Uterus (tissue), 4 donors: ENCODE measurements around the gene GCH1. TPM values are rescaled to one million over a fixed set of nuclear protein-coding genes. Genes with fewer than 3 reads are reported as not detected.
"Not testable (repeated sequence)": the region's sequence is repeated elsewhere in the genome, so short reads cannot be mapped to it uniquely, and the experiment has no call there.

Experiments
- DNase-seq, 2 donors: peaks; one replicate each; pipeline ENCODE4 v3.0.0-alpha.2; 2019 to 2020
- H3K27ac ChIP-seq, 2 donors: fragments of 200-600 bp; sonication (generic); 1 replicate in 1 of 2; 2 replicates in 1 of 2; pipeline ENCODE4 v1.5.1; 2016 to 2018
- H3K27me3 ChIP-seq, 2 donors: fragments of 200-600 bp; sonication (generic); one replicate each; pipeline ENCODE4 v1.5.1; 2018 to 2019; ENCODE audit warnings: control low read depth in 1 of 2
- H3K36me3 ChIP-seq, 2 donors: fragments of 200-600 bp; sonication (generic); one replicate each; pipeline ENCODE4 v1.5.1; 2019; ENCODE audit warnings: control low read depth in 1 of 2
- H3K4me1 ChIP-seq, 2 donors: fragments of 200-600 bp; sonication (generic); one replicate each; pipeline ENCODE4 v1.5.1; 2018 to 2019; ENCODE audit warnings: control low read depth in 1 of 2
- H3K4me3 ChIP-seq, 2 donors: fragments of 200-600 bp; sonication (generic); 1 replicate in 1 of 2; 2 replicates in 1 of 2; pipeline ENCODE4 v1.5.1; 2018 to 2019; ENCODE audit warnings: mild to moderate bottlenecking in 1 of 2
- H3K9me3 ChIP-seq, 2 donors: fragments of 200-600 bp; sonication (generic); one replicate each; pipeline ENCODE4 v1.5.1; 2019; ENCODE audit warnings: control low read depth in 1 of 2
- CTCF ChIP-seq, 4 experiments: fragments of 200-600 bp in 2 of 4; fragments of 450-650 bp in 2 of 4; sonication (generic) in 2 of 4; IDR thresholded peaks; one replicate each; pipeline ENCODE4 v1.5.1; 2016 to 2019; ENCODE audit warnings: antibody characterized with exemption in 4 of 4, mild to moderate bottlenecking in 2 of 4, moderate library complexity in 1 of 4
- POLR2A ChIP-seq, 2 donors: fragments of 450-650 bp; IDR thresholded peaks; one replicate each; pipeline ENCODE4 v1.6.1; 2016; ENCODE audit warnings: antibody characterized with exemption in 2 of 2, mild to moderate bottlenecking in 1 of 2, moderate library complexity in 1 of 2
- intact Hi-C: fragments of 100-400 bp; cut with DNase I; formaldehyde crosslinking; loops from one replicate; pipeline ENCODE4 v1.15.1; 2023; ENCODE audit warnings: low total_unique reads
- total RNA-seq, 4 donors: library from RNA; depleted of rRNA in 3 of 4; stranded (reverse); fragments of >200 nt in 3 of 4; gene quantifications; one replicate each; pipeline versions ENCODE4 v1.1.0 to v1.2.4, GENCODE V29; 2014 to 2023
- donor health status: DM: yes; HTN: yes; CAD: no.

Gene GCH1
- total RNA-seq, 4 donors from 2014 or later = 3.2 to 10.6 (median 4.1) TPM

GRCh38 chr14:54804538-54805041, 98.0 kb downstream of the GCH1 start:
- Histone ChIP-seq H3K27me3 (no peaks in the 10 kb centered on the region), H3K27ac (no peak overlapping the region), H3K9me3 (no peaks in the 10 kb centered on the region), H3K36me3 (no peaks in the 10 kb centered on the region), H3K4me3 (no peak overlapping the region), H3K4me1 (peaks cover 0 to 6% of the 10 kb centered on the region in 2 donors)
- no peak for DNase-seq
- TF ChIP-seq POLR2A (IDR thresholded peaks at IDR 0.05) (no peak), CTCF (IDR thresholded peaks at IDR 0.05) (no peak)
- intact Hi-C loops = no loop called here

- H3K4me1 ChIP-seq = peaks cover 0 to 6% of the 10 kb centered on the region in 2 donors
- no peak overlapping the region for H3K4me3 ChIP-seq
- no peaks in the 10 kb centered on the region for H3K36me3 ChIP-seq
- no peaks in the 10 kb centered on the region for H3K27me3 ChIP-seq
- intact Hi-C loops = no loop called here
- no peak for TF ChIP-seq POLR2A (IDR thresholded peaks at IDR 0.05)
- TF ChIP-seq CTCF (IDR thresholded peaks at IDR 0.05) = no peak
- no peaks in the 10 kb centered on the region for H3K9me3 ChIP-seq
- DNase-seq = no peak
- no peak overlapping the region for H3K27ac ChIP-seq
Observed at GRCh38 chr14:54803926-54804537, 98.6 kb downstream of the GCH1 start.

- Histone ChIP-seq H3K36me3 (no peaks in the 10 kb centered on the region), H3K27ac (no peak overlapping the region), H3K4me1 (peaks cover 0 to 6% of the 10 kb centered on the region in 2 donors), H3K27me3 (no peaks in the 10 kb centered on the region), H3K9me3 (no peaks in the 10 kb centered on the region), H3K4me3 (no peak overlapping the region)
- intact Hi-C loops = no loop called here
- TF ChIP-seq POLR2A (IDR thresholded peaks at IDR 0.05) (no peak), CTCF (IDR thresholded peaks at IDR 0.05) (no peak)
- DNase-seq = no peak
Observed at GRCh38 chr14:54803396-54803795, 99.2 kb downstream of the GCH1 start.

GRCh38 chr14:54801482-54801881, 101.1 kb downstream of the GCH1 start:
- H3K4me3 ChIP-seq, intact Hi-C loops: not testable (repeated sequence)

GRCh38 chr14:54798465-54799124, 104.0 kb downstream of the GCH1 start:
- no peak overlapping the region for H3K27ac ChIP-seq
- H3K9me3 ChIP-seq = peaks cover 0 to 7% of the 10 kb centered on the region in 2 donors
- TF ChIP-seq POLR2A (IDR thresholded peaks at IDR 0.05) (no peak), CTCF (IDR thresholded peaks at IDR 0.05) (no peak)
- H3K4me1 ChIP-seq = no peaks in the 10 kb centered on the region
- no peaks in the 10 kb centered on the region for H3K36me3 ChIP-seq
- no peak overlapping the region for H3K4me3 ChIP-seq
- intact Hi-C loops = no loop called here
- no peak for DNase-seq
- H3K27me3 ChIP-seq = no peaks in the 10 kb centered on the region

More at GRCh38 chr14:54801482-54801881, 101.1 kb downstream of the GCH1 start:
- not testable (repeated sequence) for H3K9me3 ChIP-seq, H3K4me1 ChIP-seq, H3K27me3 ChIP-seq, DNase-seq, H3K36me3 ChIP-seq, H3K27ac ChIP-seq
